Measurements from ENCODE around the gene HYAL3. TPM values are rescaled to one million over a fixed set of nuclear protein-coding genes. Genes with fewer than 3 reads are reported as not detected.
"Not testable (repeated sequence)": the region's sequence is repeated elsewhere in the genome, so short reads cannot be mapped to it uniquely, and the experiment has no call there.

The HYAL3 gene
- total RNA-seq, 4 donors from 2014 or later, result 1.9 to 3.9 (median 3.3) TPM; not detected in 1

DNA sequence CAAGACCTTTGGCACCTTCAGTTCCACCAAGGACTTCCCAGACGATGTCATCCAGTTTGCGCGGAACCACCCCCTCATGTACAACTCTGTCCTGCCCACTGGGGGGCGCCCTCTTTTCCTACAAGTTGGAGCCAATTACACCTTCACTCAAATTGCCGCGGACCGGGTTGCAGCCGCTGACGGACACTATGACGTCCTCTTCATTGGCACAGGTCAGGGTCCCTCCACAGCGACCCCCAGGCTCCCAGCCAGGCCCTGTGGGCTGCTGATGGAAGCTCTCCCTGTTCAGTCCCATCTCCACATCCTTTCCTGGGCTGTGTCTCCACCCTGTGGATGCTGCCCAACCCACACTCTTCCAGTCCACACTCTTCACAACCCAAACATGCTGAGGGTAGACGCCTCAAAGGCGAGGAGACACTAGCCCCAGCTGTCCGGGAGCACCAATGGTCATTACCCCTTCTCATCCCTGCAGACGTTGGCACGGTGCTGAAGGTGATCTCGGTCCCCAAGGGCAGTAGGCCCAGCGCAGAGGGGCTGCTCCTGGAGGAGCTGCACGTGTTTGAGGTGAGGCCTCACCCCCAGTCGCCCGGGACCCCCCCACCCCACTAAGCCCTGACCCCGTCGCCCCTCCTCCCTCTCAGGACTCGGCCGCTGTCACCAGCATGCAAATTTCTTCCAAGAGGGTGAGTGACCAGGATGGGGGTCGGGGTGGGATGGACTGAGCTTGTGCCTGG, 24.7 kb downstream of the HYAL3 start:
- DNase-seq, result peak in 1 of 2 donors; percentile 65
- H3K27ac ChIP-seq, result no peak overlapping the region

GRCh38 chr3:50273689-50274065, 25.5 kb downstream of the HYAL3 start:
- Histone ChIP-seq H3K9me3 (no peaks in the 10 kb centered on the region), H3K27me3 (no peaks in the 10 kb centered on the region), H3K27ac (no peak overlapping the region), H3K36me3 (no peaks in the 10 kb centered on the region), H3K4me1 (peaks cover 0 to 21% of the 10 kb centered on the region in 2 donors), H3K4me3 (no peak overlapping the region)
- intact Hi-C loops (cut with DNase I; ENCODE audit: low total_unique reads), result loop anchor here (5.0 kb wide), 1 partner anchor 46 kb away; no protein-coding TSS in a partner anchor
- TF ChIP-seq, protein P1, sequence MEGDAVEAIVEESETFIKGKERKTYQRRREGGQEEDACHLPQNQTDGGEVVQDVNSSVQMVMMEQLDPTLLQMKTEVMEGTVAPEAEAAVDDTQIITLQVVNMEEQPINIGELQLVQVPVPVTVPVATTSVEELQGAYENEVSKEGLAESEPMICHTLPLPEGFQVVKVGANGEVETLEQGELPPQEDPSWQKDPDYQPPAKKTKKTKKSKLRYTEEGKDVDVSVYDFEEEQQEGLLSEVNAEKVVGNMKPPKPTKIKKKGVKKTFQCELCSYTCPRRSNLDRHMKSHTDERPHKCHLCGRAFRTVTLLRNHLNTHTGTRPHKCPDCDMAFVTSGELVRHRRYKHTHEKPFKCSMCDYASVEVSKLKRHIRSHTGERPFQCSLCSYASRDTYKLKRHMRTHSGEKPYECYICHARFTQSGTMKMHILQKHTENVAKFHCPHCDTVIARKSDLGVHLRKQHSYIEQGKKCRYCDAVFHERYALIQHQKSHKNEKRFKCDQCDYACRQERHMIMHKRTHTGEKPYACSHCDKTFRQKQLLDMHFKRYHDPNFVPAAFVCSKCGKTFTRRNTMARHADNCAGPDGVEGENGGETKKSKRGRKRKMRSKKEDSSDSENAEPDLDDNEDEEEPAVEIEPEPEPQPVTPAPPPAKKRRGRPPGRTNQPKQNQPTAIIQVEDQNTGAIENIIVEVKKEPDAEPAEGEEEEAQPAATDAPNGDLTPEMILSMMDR (IDR thresholded peaks at IDR 0.05), result no peak
- no peak for TF ChIP-seq POLR2A (IDR thresholded peaks at IDR 0.05)
- peak in 1 of 2 donors; percentile 35 for DNase-seq

More for the DNA sequence above, 24.7 kb downstream of the HYAL3 start:
- no peak for TF ChIP-seq POLR2A (IDR thresholded peaks at IDR 0.05)
- TF ChIP-seq, protein P1 (IDR thresholded peaks at IDR 0.05), result peak; percentile 35 to 58 (median 54)
- intact Hi-C loops (cut with DNase I; ENCODE audit: low total_unique reads), result loop anchor here (5.0 kb wide), 2 partner anchors 47 to 82 kb away; partner anchors contain the start of gene GNAT1
- H3K4me3 ChIP-seq, result no peak overlapping the region
- no peaks in the 10 kb centered on the region for H3K27me3 ChIP-seq
- H3K4me1 ChIP-seq, result peaks cover 0 to 21% of the 10 kb centered on the region in 2 donors
- H3K9me3 ChIP-seq, result no peaks in the 10 kb centered on the region
- H3K36me3 ChIP-seq, result no peaks in the 10 kb centered on the region

DNA sequence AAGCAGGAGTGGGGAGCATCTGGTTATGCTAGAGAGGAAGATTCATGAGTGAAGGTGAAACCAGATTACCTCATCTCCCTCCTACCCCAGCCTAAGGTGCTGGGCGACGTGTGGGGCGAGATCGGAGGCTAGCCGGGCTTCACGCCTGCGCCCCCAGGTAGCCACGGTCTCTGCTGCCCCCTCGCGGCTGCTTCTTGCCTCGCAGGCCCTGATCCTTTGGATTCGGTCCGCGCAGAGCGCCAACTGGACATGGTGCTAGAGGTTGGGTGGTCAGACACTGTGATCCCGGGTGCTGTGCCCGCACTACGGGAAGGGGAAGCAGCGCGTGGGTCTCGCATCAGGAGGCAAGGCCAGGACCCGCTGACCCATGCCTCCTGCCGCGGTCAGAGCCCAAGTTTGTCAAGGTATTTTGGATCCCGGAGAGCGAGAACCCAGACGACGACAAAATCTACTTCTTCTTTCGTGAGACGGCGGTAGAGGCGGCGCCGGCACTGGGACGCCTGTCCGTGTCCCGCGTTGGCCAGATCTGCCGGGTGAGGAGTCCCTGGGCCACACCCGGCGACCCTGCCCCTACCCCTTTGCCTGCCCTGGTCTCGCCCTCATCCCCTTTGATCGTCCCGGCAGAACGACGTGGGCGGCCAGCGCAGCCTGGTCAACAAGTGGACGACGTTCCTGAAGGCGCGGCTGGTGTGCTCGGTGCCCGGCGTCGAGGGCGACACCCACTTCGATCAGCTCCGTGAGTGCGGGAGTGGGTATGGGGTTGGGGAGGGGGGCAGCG, 26.1 kb downstream of the HYAL3 start:
- Histone ChIP-seq H3K36me3 (no peaks in the 10 kb centered on the region), H3K4me1 (peaks cover 0 to 24% of the 10 kb centered on the region in 2 donors), H3K27me3 (no peaks in the 10 kb centered on the region), H3K4me3 (peak overlapping the region; percentile 2 to 5), H3K27ac (peak overlapping the region; percentile 97 to 99), H3K9me3 (no peaks in the 10 kb centered on the region)
- peak; percentile 87 to 90 for DNase-seq
- TF ChIP-seq, protein P1 (IDR thresholded peaks at IDR 0.05), result peak; percentile 96 to 100 (median 98)
- peak in 1 of 2 donors; percentile 47 for TF ChIP-seq POLR2A (IDR thresholded peaks at IDR 0.05)
- intact Hi-C loops (cut with DNase I; ENCODE audit: low total_unique reads), result loop anchor here (5.0 kb wide), 1 partner anchor 46 kb away; no protein-coding TSS in a partner anchor

DNA sequence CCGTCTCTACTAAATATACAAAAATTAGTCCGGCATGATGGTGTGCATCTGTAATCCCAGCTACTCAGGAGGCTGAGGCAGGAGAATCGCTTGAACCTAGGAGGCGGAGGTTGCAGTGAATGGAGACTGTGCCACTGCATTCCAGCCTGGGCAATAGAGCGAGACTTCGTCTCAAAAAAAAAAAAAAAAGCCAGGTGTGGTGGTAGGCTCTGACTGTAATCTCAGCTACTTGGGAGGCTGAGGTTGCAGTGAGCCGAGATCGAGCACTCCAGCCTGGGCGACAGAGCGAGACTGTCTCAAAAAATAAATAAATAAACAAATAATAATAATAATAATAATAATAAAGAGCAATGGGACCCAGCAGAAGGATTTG, 26.7 kb downstream of the HYAL3 start:
- H3K4me3 ChIP-seq, H3K36me3 ChIP-seq, DNase-seq, H3K9me3 ChIP-seq, H3K27me3 ChIP-seq: not testable (repeated sequence)
- Histone ChIP-seq H3K27ac (peak overlapping the region; percentile 97 to 99), H3K4me1 (peaks cover 0 to 24% of the 10 kb centered on the region in 2 donors)
- intact Hi-C loops (cut with DNase I; ENCODE audit: low total_unique reads), result loop anchor here (5.0 kb wide), 1 partner anchor 45 kb away; no protein-coding TSS in a partner anchor

GRCh38 chr3:50271314-50271936, 27.8 kb downstream of the HYAL3 start:
- Histone ChIP-seq H3K27ac (peak overlapping the region; percentile 97 to 99), H3K27me3 (no peaks in the 10 kb centered on the region), H3K9me3 (no peaks in the 10 kb centered on the region), H3K4me1 (peaks cover 0 to 26% of the 10 kb centered on the region in 2 donors), H3K4me3 (no peak overlapping the region), H3K36me3 (no peaks in the 10 kb centered on the region)
- DNase-seq, result no peak
- TF ChIP-seq, protein P1 (IDR thresholded peaks at IDR 0.05), result no peak
- TF ChIP-seq POLR2A (IDR thresholded peaks at IDR 0.05), result no peak
- intact Hi-C loops (cut with DNase I; ENCODE audit: low total_unique reads), result loop anchor here (5.0 kb wide), 1 partner anchor 44 kb away; no protein-coding TSS in a partner anchor
